HEK293 (cell line): Measurements from ENCODE around the gene ZMYM4.
"Not testable (repeated sequence)": the region's sequence is repeated elsewhere in the genome, so short reads cannot be mapped to it uniquely, and the experiment has no call there.

Experiments used
- CTCF ChIA-PET: fragments of 350-600 bp; formaldehyde crosslinking; extraction: SDS; loops from one replicate; lab custom pipeline; 2021; ENCODE audit warnings: antibody characterized with exemption; lab: Yijun Ruan, JAX
- POLR2A ChIA-PET: fragments of 300-600 bp; formaldehyde crosslinking; extraction: SDS; loops from one replicate; lab custom pipeline; 2020; ENCODE audit warnings: antibody characterized with exemption, inconsistent platforms; lab: Yijun Ruan, JAX
- H3K27ac ChIP-seq: fragments of 200-500 bp; sonication (Bioruptor generic); 2 replicates; pipeline ENCODE4 v1.5.1; 2014; ENCODE audit warnings: low read depth, low read length, control low read depth, inconsistent platforms; ENCODE audit errors: extremely low read depth
- H3K36me3 ChIP-seq, 2 experiments: fragments of 200-500 bp in 1 of 2; sonication (Bioruptor generic) in 1 of 2; 1 replicate in 1 of 2; 2 replicates in 1 of 2; pipeline ENCODE4 v1.5.1; 2014 to 2017; ENCODE audit warnings: inconsistent platforms in 2 of 2, low read length in 2 of 2; ENCODE audit not compliant: control insufficient read depth in 2 of 2, insufficient read depth in 1 of 2
- H3K4me1 ChIP-seq: fragments of 200-500 bp; sonication (Bioruptor generic); 2 replicates; pipeline ENCODE4 v1.5.1; 2014; ENCODE audit warnings: mild to moderate bottlenecking, low read length, inconsistent platforms; ENCODE audit not compliant: control insufficient read depth, insufficient read depth
- H3K4me3 ChIP-seq: 2 replicates; pipeline ENCODE4 v1.5.1; 2011; ENCODE audit warnings: low read depth, mild to moderate bottlenecking, control low read depth, low read length, moderate library complexity
- H3K9me3 ChIP-seq: fragments of 200-500 bp; sonication (Bioruptor generic); 2 replicates; pipeline ENCODE4 v1.5.1; 2014; ENCODE audit warnings: low read depth, low read length, inconsistent platforms; ENCODE audit not compliant: control insufficient read depth, insufficient read depth
- GFI1B ChIP-seq: fragments of 450-650 bp; formaldehyde crosslinking; IDR thresholded peaks from 2 replicates; pipeline ENCODE4 v1.5.1; 2016; ENCODE audit warnings: missing biosample characterization, missing genetic modification characterization
- GLI2 ChIP-seq: fragments of 450-650 bp; formaldehyde crosslinking; IDR thresholded peaks from 2 replicates; pipeline ENCODE4; 2017; ENCODE audit warnings: missing biosample characterization, missing genetic modification characterization, low read depth, borderline replicate concordance
- MYNN ChIP-seq: fragments of 450-650 bp; formaldehyde crosslinking; IDR thresholded peaks from 2 replicates; pipeline ENCODE4 v1.5.1; 2016; ENCODE audit warnings: missing biosample characterization, missing genetic modification characterization, borderline replicate concordance
- MZF1 ChIP-seq: fragments of 450-650 bp; formaldehyde crosslinking; IDR thresholded peaks from 2 replicates; pipeline ENCODE4 v1.5.1; 2017; ENCODE audit warnings: missing biosample characterization, missing genetic modification characterization, borderline replicate concordance
- OVOL3 ChIP-seq: fragments of 450-650 bp; formaldehyde crosslinking; IDR thresholded peaks from 2 replicates; pipeline ENCODE4 v1.5.1; 2016; ENCODE audit warnings: missing biosample characterization, missing genetic modification characterization
- RBAK ChIP-seq: fragments of 450-650 bp; formaldehyde crosslinking; IDR thresholded peaks from 2 replicates; pipeline ENCODE4 v1.5.1; 2016; ENCODE audit warnings: missing biosample characterization, missing genetic modification characterization
- ZBTB1 ChIP-seq: fragments of 450-650 bp; formaldehyde crosslinking; IDR thresholded peaks from 2 replicates; pipeline ENCODE4 v1.5.1; 2016; ENCODE audit warnings: missing biosample characterization, missing genetic modification characterization
- ZBTB21 ChIP-seq: fragments of 450-650 bp; formaldehyde crosslinking; IDR thresholded peaks from 2 replicates; pipeline ENCODE4 v1.5.1; 2017; ENCODE audit warnings: missing biosample characterization, missing genetic modification characterization
- ZNF121 ChIP-seq: fragments of 450-650 bp; formaldehyde crosslinking; IDR thresholded peaks from 2 replicates; pipeline ENCODE4 v1.5.1; 2016; ENCODE audit warnings: missing biosample characterization, missing genetic modification characterization
- ZNF140 ChIP-seq: fragments of 450-650 bp; formaldehyde crosslinking; IDR thresholded peaks from 2 replicates; pipeline ENCODE4 v1.5.1; 2016; ENCODE audit warnings: missing biosample characterization, missing genetic modification characterization
- ZNF292 ChIP-seq: fragments of 450-650 bp; formaldehyde crosslinking; IDR thresholded peaks from 2 replicates; pipeline ENCODE4 v1.5.1; 2016; ENCODE audit warnings: low read depth, missing biosample characterization, missing genetic modification characterization, borderline replicate concordance
- ZNF354C ChIP-seq: fragments of 450-650 bp; formaldehyde crosslinking; IDR thresholded peaks from 2 replicates; pipeline ENCODE4 v1.5.1; 2016; ENCODE audit warnings: missing biosample characterization, missing genetic modification characterization, low read depth, borderline replicate concordance
- ZNF404 ChIP-seq: fragments of 450-650 bp; formaldehyde crosslinking; IDR thresholded peaks from 2 replicates; pipeline ENCODE4 v1.5.1; 2017; ENCODE audit warnings: missing biosample characterization, missing genetic modification characterization
- ZNF426 ChIP-seq: fragments of 450-650 bp; formaldehyde crosslinking; IDR thresholded peaks from 2 replicates; pipeline ENCODE4 v1.5.1; 2017; ENCODE audit warnings: missing biosample characterization, missing genetic modification characterization, mild to moderate bottlenecking, inconsistent platforms, moderate library complexity
- ZNF433 ChIP-seq: fragments of 450-650 bp; formaldehyde crosslinking; IDR thresholded peaks from 2 replicates; pipeline ENCODE4 v1.5.1; 2016; ENCODE audit warnings: missing biosample characterization, missing genetic modification characterization, low read depth
- ZNF501 ChIP-seq: fragments of 450-650 bp; formaldehyde crosslinking; IDR thresholded peaks from 2 replicates; pipeline ENCODE4 v1.5.1; 2016; ENCODE audit warnings: missing biosample characterization, missing genetic modification characterization
- ZNF510 ChIP-seq: fragments of 450-650 bp; formaldehyde crosslinking; IDR thresholded peaks from 2 replicates; pipeline ENCODE4 v1.5.1; 2018; ENCODE audit warnings: mild to moderate bottlenecking, missing genetic modification characterization, missing biosample characterization; ENCODE audit not compliant: insufficient replicate concordance
- ZNF514 ChIP-seq: fragments of 450-650 bp; formaldehyde crosslinking; IDR thresholded peaks from 2 replicates; pipeline ENCODE4 v1.5.1; 2016; ENCODE audit warnings: missing biosample characterization, missing genetic modification characterization
- ZNF530 ChIP-seq: fragments of 450-650 bp; formaldehyde crosslinking; IDR thresholded peaks from 2 replicates; pipeline ENCODE4 v1.5.1; 2016; ENCODE audit warnings: low read depth, missing biosample characterization, missing genetic modification characterization
- ZNF555 ChIP-seq: fragments of 450-650 bp; formaldehyde crosslinking; conservative IDR thresholded peaks from 2 replicates; pipeline ENCODE4 v1.5.1; 2017; ENCODE audit warnings: missing biosample characterization, mild to moderate bottlenecking, missing genetic modification characterization, inconsistent platforms
- ZNF560 ChIP-seq: fragments of 450-650 bp; formaldehyde crosslinking; IDR thresholded peaks from 2 replicates; pipeline ENCODE4 v1.5.1; 2017; ENCODE audit warnings: missing biosample characterization, missing genetic modification characterization, borderline replicate concordance
- ZNF629 ChIP-seq: fragments of 450-650 bp; formaldehyde crosslinking; IDR thresholded peaks from 2 replicates; pipeline ENCODE4 v1.5.1; 2017; ENCODE audit warnings: missing biosample characterization, missing genetic modification characterization
- ZNF654 ChIP-seq: fragments of 450-650 bp; formaldehyde crosslinking; IDR thresholded peaks from 2 replicates; pipeline ENCODE4 v1.5.1; 2016; ENCODE audit warnings: low read depth, missing biosample characterization, missing genetic modification characterization
- ZNF664 ChIP-seq: fragments of 450-650 bp; formaldehyde crosslinking; IDR thresholded peaks from 2 replicates; pipeline ENCODE4 v1.5.1; 2016; ENCODE audit warnings: missing biosample characterization, missing genetic modification characterization
- ZNF791 ChIP-seq: fragments of 450-650 bp; formaldehyde crosslinking; IDR thresholded peaks from 2 replicates; pipeline ENCODE4 v1.5.1; 2016; ENCODE audit warnings: missing biosample characterization, missing genetic modification characterization
- TF ChIP-seq, protein P1 (sequence below): fragments of 450-650 bp; formaldehyde crosslinking; conservative IDR thresholded peaks from 2 replicates; pipeline ENCODE4 v1.5.1; 2016; ENCODE audit warnings: low read depth, missing biosample characterization, missing genetic modification characterization
- TF ChIP-seq, protein P2 (sequence below): fragments of 450-650 bp; formaldehyde crosslinking; IDR thresholded peaks from 2 replicates; pipeline ENCODE4 v1.5.1; 2016; ENCODE audit warnings: missing biosample characterization, missing genetic modification characterization
- TF ChIP-seq, protein P3 (sequence below): fragments of 450-650 bp; formaldehyde crosslinking; IDR thresholded peaks from 2 replicates; pipeline ENCODE4 v1.5.1; 2016; ENCODE audit warnings: missing biosample characterization, missing genetic modification characterization
- TF ChIP-seq, protein P4 (sequence below): fragments of 450-650 bp; formaldehyde crosslinking; IDR thresholded peaks from 2 replicates; pipeline ENCODE4 v1.5.1; 2016; ENCODE audit warnings: missing biosample characterization, missing genetic modification characterization
- TF ChIP-seq, protein P5 (sequence below): fragments of 450-650 bp; formaldehyde crosslinking; IDR thresholded peaks from 2 replicates; pipeline ENCODE4 v1.5.1; 2016; ENCODE audit warnings: missing biosample characterization, missing genetic modification characterization

The ZMYM4 gene

DNA sequence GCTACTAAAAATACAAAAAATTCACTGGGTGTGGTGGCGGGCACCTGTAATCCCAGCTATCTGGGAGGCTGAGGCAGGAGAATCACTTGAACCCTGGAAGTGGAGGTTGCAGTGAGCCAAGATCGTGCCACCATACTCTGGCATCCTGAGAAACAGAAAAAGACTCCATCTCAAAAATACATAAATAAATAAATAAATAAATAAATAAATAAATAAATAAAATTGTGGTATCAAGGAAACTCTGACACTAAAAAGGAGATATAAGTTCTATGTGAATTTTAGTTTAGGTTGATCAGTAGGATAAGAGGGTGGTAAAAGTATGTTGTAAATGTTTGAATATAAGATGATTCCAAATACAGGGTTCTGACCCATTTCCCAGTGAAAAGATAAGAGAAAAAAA, 63.1 kb downstream of the ZMYM4 start:
- H3K4me3 ChIP-seq, H3K9me3 ChIP-seq, H3K4me1 ChIP-seq, H3K27ac ChIP-seq: not testable (repeated sequence)
- ChIA-PET POLR2A (interaction anchor here (0.6 kb wide), 1 partner anchor 234 kb away, joined by 4 read pairs; no protein-coding TSS in a partner anchor), CTCF (interaction anchor here (0.6 kb wide), 1 partner anchor 479 kb away, joined by 3 read pairs; no protein-coding TSS in a partner anchor)
- peaks cover 18 to 37% of the 10 kb centered on the region in 2 experiments; a peak in 2 of 3 replicates for H3K36me3 ChIP-seq
- TF ChIP-seq ZNF555 (tag by site-specific recombination), result peak; percentile 97
- TF ChIP-seq ZNF354C (tag by site-specific recombination), result peak; percentile 76; the same call in 1 of the 2 replicates
- peak; percentile 92 for TF ChIP-seq ZNF560 (tag by site-specific recombination)
- peak; percentile 61; the same call in 1 of the 2 replicates for TF ChIP-seq ZBTB21
- TF ChIP-seq OVOL3, result peak; percentile 66; the same call in 1 of the 2 replicates
- peak; percentile 93 for TF ChIP-seq ZNF510 (tag by site-specific recombination)
- peak; percentile 62; the same call in 1 of the 2 replicates for TF ChIP-seq ZNF501 (tag by site-specific recombination)
- TF ChIP-seq ZNF426 (tag by site-specific recombination), result peak; percentile 99
- TF ChIP-seq RBAK (tag by site-specific recombination), result 0 out of 2 replicates have a peak, but pooled peaks have one; percentile 54
- TF ChIP-seq, protein P1, sequence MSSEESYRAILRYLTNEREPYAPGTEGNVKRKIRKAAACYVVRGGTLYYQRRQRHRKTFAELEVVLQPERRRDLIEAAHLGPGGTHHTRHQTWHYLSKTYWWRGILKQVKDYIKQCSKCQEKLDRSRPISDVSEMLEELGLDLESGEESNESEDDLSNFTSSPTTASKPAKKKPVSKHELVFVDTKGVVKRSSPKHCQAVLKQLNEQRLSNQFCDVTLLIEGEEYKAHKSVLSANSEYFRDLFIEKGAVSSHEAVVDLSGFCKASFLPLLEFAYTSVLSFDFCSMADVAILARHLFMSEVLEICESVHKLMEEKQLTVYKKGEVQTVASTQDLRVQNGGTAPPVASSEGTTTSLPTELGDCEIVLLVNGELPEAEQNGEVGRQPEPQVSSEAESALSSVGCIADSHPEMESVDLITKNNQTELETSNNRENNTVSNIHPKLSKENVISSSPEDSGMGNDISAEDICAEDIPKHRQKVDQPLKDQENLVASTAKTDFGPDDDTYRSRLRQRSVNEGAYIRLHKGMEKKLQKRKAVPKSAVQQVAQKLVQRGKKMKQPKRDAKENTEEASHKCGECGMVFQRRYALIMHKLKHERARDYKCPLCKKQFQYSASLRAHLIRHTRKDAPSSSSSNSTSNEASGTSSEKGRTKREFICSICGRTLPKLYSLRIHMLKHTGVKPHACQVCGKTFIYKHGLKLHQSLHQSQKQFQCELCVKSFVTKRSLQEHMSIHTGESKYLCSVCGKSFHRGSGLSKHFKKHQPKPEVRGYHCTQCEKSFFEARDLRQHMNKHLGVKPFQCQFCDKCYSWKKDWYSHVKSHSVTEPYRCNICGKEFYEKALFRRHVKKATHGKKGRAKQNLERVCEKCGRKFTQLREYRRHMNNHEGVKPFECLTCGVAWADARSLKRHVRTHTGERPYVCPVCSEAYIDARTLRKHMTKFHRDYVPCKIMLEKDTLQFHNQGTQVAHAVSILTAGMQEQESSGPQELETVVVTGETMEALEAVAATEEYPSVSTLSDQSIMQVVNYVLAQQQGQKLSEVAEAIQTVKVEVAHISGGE (tag by site-specific recombination), result peak; percentile 88
- TF ChIP-seq, protein P2, sequence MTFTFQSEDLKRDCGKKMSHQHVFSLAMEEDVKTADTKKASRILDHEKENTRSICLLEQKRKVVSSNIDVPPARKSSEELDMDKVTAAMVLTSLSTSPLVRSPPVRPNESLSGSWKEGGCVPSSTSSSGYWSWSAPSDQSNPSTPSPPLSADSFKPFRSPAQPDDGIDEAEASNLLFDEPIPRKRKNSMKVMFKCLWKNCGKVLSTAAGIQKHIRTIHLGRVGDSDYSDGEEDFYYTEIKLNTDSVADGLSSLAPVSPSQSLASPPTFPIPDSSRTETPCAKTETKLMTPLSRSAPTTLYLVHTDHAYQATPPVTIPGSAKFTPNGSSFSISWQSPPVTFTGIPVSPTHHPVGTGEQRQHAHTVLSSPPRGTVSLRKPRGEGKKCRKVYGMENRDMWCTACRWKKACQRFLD (tag by site-specific recombination), result 0 out of 2 replicates have a peak, but pooled peaks have one; percentile 45
- TF ChIP-seq ZBTB1 (tag by site-specific recombination), result 0 out of 2 replicates have a peak, but pooled peaks have one; percentile 56
- TF ChIP-seq ZNF664 (tag by site-specific recombination), result peak; percentile 84
- 0 out of 2 replicates have a peak, but pooled peaks have one; percentile 46 for TF ChIP-seq ZNF121 (tag by site-specific recombination)
- TF ChIP-seq ZNF791 (tag by site-specific recombination), result peak; percentile 72; the same call in 1 of the 2 replicates
- TF ChIP-seq, protein P3, sequence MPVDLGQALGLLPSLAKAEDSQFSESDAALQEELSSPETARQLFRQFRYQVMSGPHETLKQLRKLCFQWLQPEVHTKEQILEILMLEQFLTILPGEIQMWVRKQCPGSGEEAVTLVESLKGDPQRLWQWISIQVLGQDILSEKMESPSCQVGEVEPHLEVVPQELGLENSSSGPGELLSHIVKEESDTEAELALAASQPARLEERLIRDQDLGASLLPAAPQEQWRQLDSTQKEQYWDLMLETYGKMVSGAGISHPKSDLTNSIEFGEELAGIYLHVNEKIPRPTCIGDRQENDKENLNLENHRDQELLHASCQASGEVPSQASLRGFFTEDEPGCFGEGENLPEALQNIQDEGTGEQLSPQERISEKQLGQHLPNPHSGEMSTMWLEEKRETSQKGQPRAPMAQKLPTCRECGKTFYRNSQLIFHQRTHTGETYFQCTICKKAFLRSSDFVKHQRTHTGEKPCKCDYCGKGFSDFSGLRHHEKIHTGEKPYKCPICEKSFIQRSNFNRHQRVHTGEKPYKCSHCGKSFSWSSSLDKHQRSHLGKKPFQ (tag by site-specific recombination), result 0 out of 2 replicates have a peak, but pooled peaks have one; percentile 57
- TF ChIP-seq, protein P4, sequence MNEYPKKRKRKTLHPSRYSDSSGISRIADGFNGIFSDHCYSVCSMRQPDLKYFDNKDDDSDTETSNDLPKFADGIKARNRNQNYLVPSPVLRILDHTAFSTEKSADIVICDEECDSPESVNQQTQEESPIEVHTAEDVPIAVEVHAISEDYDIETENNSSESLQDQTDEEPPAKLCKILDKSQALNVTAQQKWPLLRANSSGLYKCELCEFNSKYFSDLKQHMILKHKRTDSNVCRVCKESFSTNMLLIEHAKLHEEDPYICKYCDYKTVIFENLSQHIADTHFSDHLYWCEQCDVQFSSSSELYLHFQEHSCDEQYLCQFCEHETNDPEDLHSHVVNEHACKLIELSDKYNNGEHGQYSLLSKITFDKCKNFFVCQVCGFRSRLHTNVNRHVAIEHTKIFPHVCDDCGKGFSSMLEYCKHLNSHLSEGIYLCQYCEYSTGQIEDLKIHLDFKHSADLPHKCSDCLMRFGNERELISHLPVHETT (tag by site-specific recombination), result 0 out of 2 replicates have a peak, but pooled peaks have one; percentile 67
- TF ChIP-seq ZNF140 (tag by site-specific recombination), result peak; percentile 96
- TF ChIP-seq ZNF530, result peak; percentile 66; the same call in 1 of the 2 replicates
- peak; percentile 76 for TF ChIP-seq ZNF629 (tag by site-specific recombination)
- TF ChIP-seq ZNF514 (tag by site-specific recombination), result peak; percentile 96; the same call in 1 of the 2 replicates
- TF ChIP-seq GFI1B (tag by site-specific recombination), result 0 out of 2 replicates have a peak, but pooled peaks have one; percentile 32
- peak; percentile 54; the same call in 1 of the 2 replicates for TF ChIP-seq MYNN (tag by site-specific recombination)
- TF ChIP-seq ZNF433 (tag by site-specific recombination), result peak; percentile 86
- TF ChIP-seq ZNF404, result peak; percentile 78; the same call in 1 of the 2 replicates
- TF ChIP-seq, protein P5, sequence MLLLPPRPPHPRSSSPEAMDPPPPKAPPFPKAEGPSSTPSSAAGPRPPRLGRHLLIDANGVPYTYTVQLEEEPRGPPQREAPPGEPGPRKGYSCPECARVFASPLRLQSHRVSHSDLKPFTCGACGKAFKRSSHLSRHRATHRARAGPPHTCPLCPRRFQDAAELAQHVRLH (tag by site-specific recombination), result peak; percentile 78; the same call in 1 of the 2 replicates
- TF ChIP-seq ZNF654 (tag by site-specific recombination), result peak; percentile 52
- peak; percentile 62; the same call in 1 of the 2 replicates for TF ChIP-seq ZNF292 (tag by site-specific recombination)
- TF ChIP-seq MZF1, result peak; percentile 57; the same call in 1 of the 2 replicates
- TF ChIP-seq GLI2, result peak; percentile 69; the same call in 1 of the 2 replicates
